GM21576 (cell line): ENCODE measurements around the gene ARAP1.

Experiments
- ATAC-seq: cut with Tn5 transposase; IDR thresholded peaks from one replicate; pipeline ENCODE4 v1.9.1; 2021; ENCODE audit warnings: mild to moderate bottlenecking, moderate library complexity; ENCODE audit not compliant: unreplicated experiment

The ARAP1 gene

GRCh38 chr11:72668629-72669347 lies 83.4 kb downstream of the ARAP1 start:
- ATAC-seq: peak; percentile 79

- no peak for ATAC-seq
These were observed 86.2 kb downstream of the ARAP1 start for GRCh38 chr11:72665911-72666472.

- ATAC-seq: no peak
These were observed 90.2 kb downstream of the ARAP1 start for GRCh38 chr11:72662036-72662435.

GRCh38 chr11:72661486-72661885 lies 90.7 kb downstream of the ARAP1 start:
- ATAC-seq: no peak

GRCh38 chr11:72658989-72659640 lies 93.1 kb downstream of the ARAP1 start:
- ATAC-seq: no peak

- no peak for ATAC-seq
These were observed 94.7 kb downstream of the ARAP1 start for GRCh38 chr11:72657411-72658100.

- no peak for ATAC-seq
These were observed 96.2 kb downstream of the ARAP1 start for GRCh38 chr11:72655896-72656464.

GRCh38 chr11:72655014-72655413 lies 97.2 kb downstream of the ARAP1 start:
- ATAC-seq: no peak

- no peak for ATAC-seq
These were observed 98.6 kb downstream of the ARAP1 start for GRCh38 chr11:72653649-72654048.

- ATAC-seq: no peak
These were observed 99.2 kb downstream of the ARAP1 start for GRCh38 chr11:72652873-72653630.

GRCh38 chr11:72652133-72652532 lies 100.1 kb downstream of the ARAP1 start:
- no peak for ATAC-seq

GRCh38 chr11:72649215-72649976 lies 102.8 kb downstream of the ARAP1 start:
- ATAC-seq: no peak

GRCh38 chr11:72648384-72649136 lies 103.6 kb downstream of the ARAP1 start:
- no peak for ATAC-seq

- ATAC-seq: no peak
These were observed 104.3 kb downstream of the ARAP1 start for GRCh38 chr11:72647882-72648281.

GRCh38 chr11:72646472-72646871 lies 105.7 kb downstream of the ARAP1 start:
- ATAC-seq: no peak

GRCh38 chr11:72646024-72646423 lies 106.2 kb downstream of the ARAP1 start:
- ATAC-seq: no peak

GRCh38 chr11:72643547-72643946 lies 108.7 kb downstream of the ARAP1 start:
- ATAC-seq: no peak

- no peak for ATAC-seq
These were observed 109.2 kb downstream of the ARAP1 start for GRCh38 chr11:72642884-72643522.
